ENCODE data around the gene AGO3. TPM values are rescaled to one million over a fixed set of nuclear protein-coding genes. Genes with fewer than 3 reads are reported as not detected.

The AGO3 gene
- total and polyA plus RNA-seq, 10 of the 15 experiments (the other 5 are each of a cell fraction or from before 2014, with no cell fraction given) = 3.9 to 35.2 (median 12.5) TPM

GRCh38 chr1:35894656-35895055, 36.2 kb upstream of the AGO3 start (continued):
- no peak for TF ChIP-seq ZNF687 (IDR thresholded peaks at IDR 0.05)
- TF ChIP-seq ZBTB11 (CRISPR knock-in tag; IDR thresholded peaks at IDR 0.05) = no peak
- TF ChIP-seq NFYB (IDR thresholded peaks at IDR 0.05; ENCODE audit: insufficient read depth, low read depth, low read length) = no peak
- TF ChIP-seq EP300 (IDR thresholded peaks at IDR 0.05; ENCODE audit: borderline replicate concordance in 1 of 2, control insufficient read depth in 1 of 2, low read depth in 2 of 2, low read length in 2 of 2) = no peak
- no peak for TF ChIP-seq MYB (IDR thresholded peaks at IDR 0.05; ENCODE audit: borderline replicate concordance, low read depth, low read length)
- TF ChIP-seq NFXL1 (IDR thresholded peaks at IDR 0.05; ENCODE audit: borderline replicate concordance) = no peak
- TF ChIP-seq WRNIP1 (IDR thresholded peaks at IDR 0.05; ENCODE audit: borderline replicate concordance, low read depth, low read length) = no peak
- no peak for TF ChIP-seq ZNF217 (IDR thresholded peaks at IDR 0.05)
- TF ChIP-seq, protein P1, sequence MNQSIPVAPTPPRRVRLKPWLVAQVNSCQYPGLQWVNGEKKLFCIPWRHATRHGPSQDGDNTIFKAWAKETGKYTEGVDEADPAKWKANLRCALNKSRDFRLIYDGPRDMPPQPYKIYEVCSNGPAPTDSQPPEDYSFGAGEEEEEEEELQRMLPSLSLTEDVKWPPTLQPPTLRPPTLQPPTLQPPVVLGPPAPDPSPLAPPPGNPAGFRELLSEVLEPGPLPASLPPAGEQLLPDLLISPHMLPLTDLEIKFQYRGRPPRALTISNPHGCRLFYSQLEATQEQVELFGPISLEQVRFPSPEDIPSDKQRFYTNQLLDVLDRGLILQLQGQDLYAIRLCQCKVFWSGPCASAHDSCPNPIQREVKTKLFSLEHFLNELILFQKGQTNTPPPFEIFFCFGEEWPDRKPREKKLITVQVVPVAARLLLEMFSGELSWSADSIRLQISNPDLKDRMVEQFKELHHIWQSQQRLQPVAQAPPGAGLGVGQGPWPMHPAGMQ (IDR thresholded peaks at IDR 0.05; ENCODE audit: borderline replicate concordance) = no peak
- no peak for TF ChIP-seq HDAC6 (IDR thresholded peaks at IDR 0.05; ENCODE audit: unreplicated experiment)
- no peak for TF ChIP-seq RAD51 (IDR thresholded peaks at IDR 0.05)
